Stimulated activated CD4-positive, alpha-beta T cell treated with anti-CD3 and anti-CD28 coated beads, TNF-alpha, amount 100 ng/mL, for 48 hours (primary cell): ENCODE data around the gene BCDIN3D.
"Not testable (repeated sequence)": the region's sequence is repeated elsewhere in the genome, so short reads cannot be mapped to it uniquely, and the experiment has no call there.

Source experiments
- DNase-seq, 3 donors: peaks; one replicate each; pipeline ENCODE4 v3.0.0-alpha.2; 2020; ENCODE audit warnings: low read depth in 3 of 3

Gene BCDIN3D

DNA sequence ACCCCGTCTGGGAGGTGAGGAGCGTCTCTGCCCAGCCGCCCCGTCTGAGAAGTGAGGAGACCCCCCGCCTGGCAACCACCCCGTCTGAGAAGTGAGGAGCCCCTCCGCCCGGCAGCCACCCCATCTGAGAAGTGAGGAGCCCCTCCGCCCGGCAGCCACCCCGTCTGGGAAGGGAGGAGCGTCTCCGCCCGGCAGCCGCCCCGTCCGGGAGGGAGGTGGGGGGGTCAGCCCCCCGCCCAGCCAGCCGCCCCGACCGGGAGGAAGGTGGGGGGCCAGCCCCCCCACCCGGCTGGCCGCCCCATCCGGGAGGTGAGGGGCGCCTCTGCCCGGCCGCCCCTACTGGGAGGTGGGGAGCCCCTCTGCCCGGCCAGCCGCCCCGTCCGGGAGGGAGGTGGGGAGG is 18.0 kb upstream of the BCDIN3D start:
- not testable (repeated sequence) for DNase-seq

DNA sequence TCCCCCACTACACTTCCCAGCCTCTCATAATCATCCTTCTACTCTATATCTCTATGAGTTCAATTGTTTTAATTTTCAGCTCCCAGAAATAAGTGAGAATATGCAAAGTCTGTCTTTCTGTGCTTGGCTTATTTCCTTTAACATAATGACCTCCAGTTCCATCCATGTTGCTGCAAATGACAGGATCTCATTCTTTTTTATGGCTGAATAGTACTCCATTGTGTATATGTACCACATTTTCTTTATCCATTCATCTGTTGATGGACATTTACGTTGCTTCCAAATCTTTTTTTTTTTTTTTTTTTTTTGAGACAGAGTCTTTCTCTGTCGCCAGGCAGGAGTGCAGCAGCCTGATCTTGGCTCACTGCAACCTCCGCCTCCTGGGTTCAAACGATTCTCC is 13.0 kb upstream of the BCDIN3D start:
- not testable (repeated sequence) for DNase-seq

DNA sequence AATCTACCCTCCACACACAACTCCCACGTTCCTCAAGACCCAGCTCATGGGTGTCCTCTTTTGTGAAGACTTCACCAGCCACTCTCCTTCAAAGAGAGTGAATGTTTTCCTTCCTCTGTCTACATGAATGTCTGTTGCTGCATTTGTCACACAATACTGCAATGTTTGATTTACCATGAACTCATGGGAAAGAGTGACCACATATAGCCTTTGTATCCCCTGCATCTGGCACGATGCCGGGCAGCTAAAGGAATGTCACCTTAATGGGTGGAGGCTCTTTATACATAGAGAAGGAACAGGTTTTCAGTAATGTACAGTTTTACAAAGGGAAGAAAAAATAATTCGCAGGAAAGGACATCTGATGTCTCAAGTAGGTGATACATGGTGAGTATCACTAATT is 12.1 kb upstream of the BCDIN3D start:
- DNase-seq: no peak

DNA sequence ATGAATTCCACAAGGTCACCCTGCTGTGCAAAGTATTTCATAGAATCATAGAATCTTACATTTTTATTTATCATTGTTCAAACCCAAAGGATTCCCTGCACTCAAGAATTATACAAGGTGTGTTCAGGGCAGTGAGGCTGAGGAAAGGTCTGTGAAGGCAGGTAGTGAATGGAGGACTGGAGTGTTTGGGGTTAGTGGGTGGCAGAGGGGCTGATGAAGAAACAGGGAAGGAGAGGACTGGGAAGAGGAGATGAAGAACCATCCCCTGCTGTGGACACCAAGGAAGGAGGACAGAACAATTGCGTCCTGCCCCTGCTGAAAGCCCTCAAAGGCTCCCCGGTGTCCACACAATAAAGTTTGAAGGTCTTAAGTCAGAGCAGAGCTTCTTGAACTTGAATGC is 10.8 kb upstream of the BCDIN3D start:
- DNase-seq: no peak

GRCh38 chr12:49847161-49847560 is 4.3 kb upstream of the BCDIN3D start:
- DNase-seq: no peak

- no peak for DNase-seq
These were observed 3.1 kb upstream of the BCDIN3D start for GRCh38 chr12:49846032-49846431.

DNA sequence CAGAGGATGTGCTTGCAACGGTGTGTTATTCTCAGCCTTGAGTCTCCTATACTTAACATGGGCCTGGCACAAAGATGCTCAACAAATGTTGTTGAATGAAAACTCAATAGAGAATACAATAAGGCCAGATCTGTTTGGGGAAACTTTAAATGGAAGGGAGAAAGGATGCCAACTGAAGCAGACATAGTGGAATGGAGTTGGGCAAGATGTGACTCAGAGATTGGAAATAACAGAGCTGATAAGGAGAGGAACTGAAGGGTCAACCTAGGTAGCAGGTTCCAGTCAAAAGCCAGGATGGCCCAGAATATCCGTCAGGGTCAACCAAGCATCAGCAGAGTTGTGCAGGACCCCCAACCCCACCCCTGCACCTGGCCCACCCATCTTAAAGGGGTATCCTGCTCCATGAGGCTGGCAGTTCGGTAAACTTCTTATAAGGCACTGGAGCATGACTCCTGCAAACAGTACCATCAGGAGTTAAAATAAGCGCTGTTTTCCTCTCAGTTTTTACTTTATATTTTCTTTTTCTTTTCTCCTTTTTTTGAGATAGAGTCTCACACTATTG is 1.1 kb upstream of the BCDIN3D start:
- DNase-seq: no peak

DNA sequence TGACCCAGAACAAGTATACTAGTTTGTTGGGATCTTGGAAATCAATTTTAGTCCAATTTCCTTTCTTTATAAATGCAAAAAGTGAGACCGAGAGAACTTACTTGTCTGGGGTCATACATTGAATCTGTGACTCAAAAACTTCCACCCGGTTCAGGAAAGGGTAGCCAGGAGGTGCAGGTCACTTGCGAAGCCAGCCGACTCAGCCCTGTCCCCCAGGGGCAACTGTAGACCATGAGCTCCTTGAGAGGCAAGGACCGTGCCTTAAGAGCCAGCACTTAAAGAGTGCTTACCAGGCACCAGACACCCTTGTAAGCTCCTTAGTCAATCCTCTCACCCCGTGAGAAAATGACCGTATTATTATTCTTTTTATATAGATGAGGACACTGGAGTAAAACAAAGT is 505 bp upstream of the BCDIN3D start:
- no peak for DNase-seq

DNA sequence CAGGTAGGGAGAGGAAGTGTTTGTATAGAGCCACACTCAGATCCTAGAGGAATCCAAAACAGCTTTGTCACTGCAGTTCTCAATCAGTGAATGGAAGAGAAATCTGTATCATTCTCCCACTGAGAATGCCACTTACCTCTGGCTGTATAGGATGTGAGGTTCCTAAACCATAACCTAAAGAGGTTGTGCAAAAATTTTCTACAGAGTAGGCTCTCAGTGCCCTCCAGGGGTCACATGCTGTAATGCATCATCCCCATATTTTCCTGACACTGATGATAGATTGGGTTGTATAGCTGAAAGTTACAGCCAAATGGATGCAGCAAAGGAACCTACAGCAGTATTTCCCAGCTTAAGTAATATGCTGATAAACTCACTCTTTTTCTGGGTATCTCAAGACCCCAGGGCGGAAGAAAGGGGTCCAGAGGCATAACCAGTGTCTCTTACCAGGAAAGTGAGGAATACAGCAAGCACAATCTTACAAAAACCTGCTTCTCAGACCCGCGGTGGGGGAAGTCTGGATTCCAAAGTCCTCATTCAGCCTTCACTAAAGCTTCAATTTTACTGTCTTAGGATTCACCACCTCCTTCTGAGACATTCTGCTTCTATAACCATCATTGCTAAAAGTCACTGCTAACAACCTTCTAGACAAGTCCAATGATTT is 3.8 kb downstream of the BCDIN3D start:
- no peak for DNase-seq

GRCh38 chr12:49832836-49833421 is 10.0 kb downstream of the BCDIN3D start:
- DNase-seq: no peak

- no peak for DNase-seq
These were observed 11.2 kb downstream of the BCDIN3D start for GRCh38 chr12:49831717-49832116.

GRCh38 chr12:49828133-49829091 is 14.5 kb downstream of the BCDIN3D start, which contains the start of gene NCKAP5L:
Gene NCKAP5L (minus strand): TSS chr12:49828413. CDS start chr12:49804044, 24,369 bp downstream.
- DNase-seq: peak; percentile 86 to 92 (median 89)

- DNase-seq: peak in 1 of 3 donors; percentile 14
These were observed 15.4 kb downstream of the BCDIN3D start for GRCh38 chr12:49827401-49828099.

DNA sequence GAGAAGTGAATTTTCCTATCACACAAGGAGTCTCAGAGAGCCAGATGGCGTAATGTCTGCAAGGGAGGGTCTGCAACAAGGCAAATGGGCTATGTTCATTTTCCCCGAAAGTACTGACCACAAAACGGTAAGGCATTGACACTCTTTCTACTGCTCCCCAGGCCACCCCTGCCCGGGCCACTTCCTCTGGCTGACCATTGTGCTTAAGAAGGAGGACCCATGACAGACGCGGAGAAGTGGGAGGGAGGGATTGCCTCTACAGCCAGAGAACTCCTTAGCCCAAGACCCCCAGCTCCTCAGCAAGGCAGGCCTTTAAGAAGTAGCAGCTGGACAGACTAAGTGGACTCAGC is 15.9 kb downstream of the BCDIN3D start:
- no peak for DNase-seq

DNA sequence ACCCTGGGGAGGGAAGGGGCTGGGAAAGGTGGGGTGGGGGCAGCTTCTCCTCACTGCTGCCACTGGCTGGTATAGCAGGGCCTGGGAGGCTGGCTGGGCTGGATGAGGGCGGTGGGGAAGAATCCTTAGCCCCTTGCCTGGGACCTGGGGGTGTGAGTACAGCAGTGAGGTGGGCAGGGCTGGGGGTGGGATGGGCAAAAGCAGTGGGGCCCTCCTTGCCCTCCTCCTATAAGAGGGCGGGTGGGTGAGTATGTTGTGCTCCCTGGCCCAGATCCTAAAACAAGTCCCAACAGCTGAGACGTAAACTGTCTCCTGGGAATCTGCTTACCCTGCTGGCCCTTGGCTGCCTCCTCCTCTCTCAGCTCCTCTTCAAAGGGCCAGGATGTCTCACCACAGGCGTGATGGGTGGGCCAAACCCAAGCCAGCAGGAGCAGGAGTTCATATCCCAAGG is 16.9 kb downstream of the BCDIN3D start:
- DNase-seq: no peak

DNA sequence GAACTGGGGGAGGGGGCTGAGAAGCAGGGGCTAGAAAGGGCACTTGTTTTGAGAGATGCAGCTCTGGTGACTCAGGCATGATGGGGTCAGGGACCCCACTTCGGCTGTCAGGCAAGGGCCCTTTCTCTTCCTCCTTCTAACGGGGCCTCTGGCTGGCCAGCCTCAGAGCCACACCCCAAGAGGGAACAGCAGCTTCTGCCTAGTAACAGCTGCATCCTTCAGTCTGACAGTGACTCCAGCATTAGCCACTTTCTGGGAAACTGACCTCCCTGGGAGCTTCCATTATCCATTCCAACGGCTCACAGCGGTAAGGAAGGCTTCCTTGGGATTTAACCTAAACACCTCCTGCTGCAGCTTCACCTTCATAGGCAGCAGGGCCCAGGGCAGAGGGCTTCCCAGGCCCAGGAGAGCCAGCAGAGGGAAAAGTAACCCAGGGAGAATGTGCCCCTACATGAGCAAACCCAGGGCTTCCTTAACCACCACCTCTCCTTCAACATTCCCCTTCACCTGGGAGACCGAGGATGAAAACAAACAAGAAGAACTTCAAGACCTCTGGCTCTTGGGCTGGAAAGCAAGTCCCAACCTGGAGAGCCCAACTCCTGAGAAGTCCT is 17.4 kb downstream of the BCDIN3D start:
- no peak for DNase-seq

GRCh38 chr12:49824895-49825294 is 18.0 kb downstream of the BCDIN3D start:
- DNase-seq: no peak

DNA sequence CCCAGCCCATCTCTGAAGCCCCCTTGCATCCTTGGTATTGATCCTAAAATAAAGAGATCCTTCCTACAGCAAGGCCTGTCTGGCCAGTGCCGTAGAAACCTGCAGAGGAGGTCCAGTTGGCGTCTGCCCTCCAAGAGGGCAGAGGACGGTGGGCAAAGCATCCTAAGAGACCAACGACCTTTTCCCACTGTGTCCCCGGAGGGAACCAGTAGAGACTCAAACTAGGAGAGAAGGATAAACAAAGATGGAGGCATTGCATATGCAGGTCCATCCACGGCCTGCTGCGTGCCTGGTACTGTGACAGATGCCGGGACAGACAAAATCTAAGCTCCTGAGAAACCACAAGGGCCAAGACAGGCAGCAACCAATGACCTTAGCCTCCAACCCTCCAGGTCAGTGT is 18.5 kb downstream of the BCDIN3D start:
- no peak for DNase-seq

- DNase-seq: no peak
These were observed 19.0 kb downstream of the BCDIN3D start for GRCh38 chr12:49823951-49824350.

DNA sequence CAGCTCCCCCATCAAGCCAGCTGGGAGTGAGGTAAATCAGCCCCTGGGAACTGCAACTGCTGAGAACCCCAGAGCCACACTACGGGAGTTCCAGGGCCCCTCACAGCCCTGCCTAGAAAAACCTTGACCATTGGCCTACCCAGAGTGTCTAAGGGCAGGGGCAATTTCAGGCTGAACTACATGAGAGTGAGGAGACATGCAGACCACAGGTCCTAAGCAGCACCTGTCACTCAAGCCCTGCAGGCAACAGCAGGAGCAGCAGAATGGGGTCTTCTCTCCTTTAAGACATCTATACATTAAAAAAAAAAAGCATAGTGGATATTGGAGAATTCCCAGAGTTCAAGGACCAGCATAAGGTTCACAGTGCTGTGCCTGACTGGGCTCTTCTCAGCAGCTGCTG is 19.6 kb downstream of the BCDIN3D start:
- DNase-seq: no peak
